Effector memory CD8-positive, alpha-beta T cell (primary cell): ENCODE results near the gene DOK5.
"Not testable (repeated sequence)": the region's sequence is repeated elsewhere in the genome, so short reads cannot be mapped to it uniquely, and the experiment has no call there.

Experiments
- ATAC-seq: fragments of 150-1000 bp; cut with Tn5 transposase; replicated peaks from 2 replicates; pipeline ENCODE4 v1.10.0; 2021; ENCODE audit warnings: mild to moderate bottlenecking, moderate library complexity
- DNase-seq, 3 experiments: peaks; one replicate each; pipeline ENCODE4 v3.0.0; 2021
- H3K27ac Mint-ChIP-seq, 2 donors: one replicate each; pipeline ENCODE4 v1.8.0; 2022; ENCODE audit warnings: mild to moderate bottlenecking in 2 of 2, mixed read lengths in 2 of 2, moderate library complexity in 2 of 2
- H3K27me3 Mint-ChIP-seq, 2 donors: one replicate each; pipeline ENCODE4 v1.8.0; 2022; ENCODE audit warnings: mixed read lengths in 2 of 2
- H3K36me3 Mint-ChIP-seq: one replicate; pipeline ENCODE4 v1.8.0; 2022; ENCODE audit warnings: mild to moderate bottlenecking, moderate library complexity, mixed read lengths; ENCODE audit not compliant: insufficient read depth
- H3K4me1 Mint-ChIP-seq, 2 donors: one replicate each; pipeline ENCODE4 v1.8.0; 2022; ENCODE audit warnings: low read depth in 2 of 2, mixed read lengths in 2 of 2
- H3K4me3 Mint-ChIP-seq, 2 donors: one replicate each; pipeline ENCODE4 v1.8.0; 2022; ENCODE audit warnings: mild to moderate bottlenecking in 2 of 2, mixed read lengths in 2 of 2, moderate library complexity in 2 of 2
- H3K9me3 Mint-ChIP-seq, 2 donors: one replicate each; pipeline ENCODE4 v1.8.0; 2022; ENCODE audit warnings: mixed read lengths in 2 of 2
- total RNA-seq, 9 experiments: gene quantifications; one replicate each; lab custom pipeline; 2026; lab: John Stamatoyannopoulos, UW

DOK5 gene
- total RNA-seq, result 0 to 0.49 (median 0) reads per million in 9 experiments

- peaks cover 43 to 60% of the 10 kb centered on the region in 2 donors for H3K27me3 Mint-ChIP-seq
- DNase-seq, result no peak
- H3K9me3 Mint-ChIP-seq, result peaks cover 0 to 13% of the 10 kb centered on the region in 2 donors
- H3K36me3 Mint-ChIP-seq, result no peaks in the 10 kb centered on the region
- ATAC-seq, result no peak
- H3K27ac Mint-ChIP-seq, result no peak within 1 kb of the TSS
- no peak within 1 kb of the TSS for H3K4me3 Mint-ChIP-seq
- no peaks in the 10 kb centered on the region for H3K4me1 Mint-ChIP-seq
Measured at GRCh38 chr20:54475334-54476168, at the start of gene DOK5. Gene DOK5, plus strand, starts transcription at chr20:54475593. Its CDS starts 354 bp downstream, at chr20:54475947.

DNA sequence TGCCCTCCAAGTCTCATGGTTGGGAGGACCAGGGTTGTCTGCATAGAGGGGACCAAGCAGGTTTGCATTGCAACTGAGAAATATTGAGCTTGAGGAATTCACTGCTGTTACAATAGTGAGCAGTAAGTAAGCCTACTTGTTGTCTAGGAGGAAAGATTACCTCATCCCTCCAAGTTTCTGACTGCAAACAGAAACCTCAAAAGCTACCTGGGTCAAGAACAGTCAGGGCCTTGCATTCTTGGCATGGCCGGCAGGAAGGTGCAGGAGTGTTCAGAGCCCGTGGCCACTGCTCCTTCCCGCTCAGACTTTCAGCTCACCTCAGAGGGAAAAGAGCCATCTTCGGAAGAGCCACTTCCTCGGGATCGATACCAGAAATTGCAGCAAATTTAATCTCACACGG, 46.0 kb upstream of the DOK5 start:
- Mint-ChIP-seq H3K27ac (no peak overlapping the region), H3K4me1 (no peaks in the 10 kb centered on the region), H3K9me3 (peaks cover 2 to 10% of the 10 kb centered on the region in 2 donors), H3K27me3 (peaks cover 0 to 3% of the 10 kb centered on the region in 2 donors), H3K36me3 (peaks cover 3% of the 10 kb centered on the region), H3K4me3 (no peak overlapping the region)
- ATAC-seq (no peak), DNase-seq (no peak)

DNA sequence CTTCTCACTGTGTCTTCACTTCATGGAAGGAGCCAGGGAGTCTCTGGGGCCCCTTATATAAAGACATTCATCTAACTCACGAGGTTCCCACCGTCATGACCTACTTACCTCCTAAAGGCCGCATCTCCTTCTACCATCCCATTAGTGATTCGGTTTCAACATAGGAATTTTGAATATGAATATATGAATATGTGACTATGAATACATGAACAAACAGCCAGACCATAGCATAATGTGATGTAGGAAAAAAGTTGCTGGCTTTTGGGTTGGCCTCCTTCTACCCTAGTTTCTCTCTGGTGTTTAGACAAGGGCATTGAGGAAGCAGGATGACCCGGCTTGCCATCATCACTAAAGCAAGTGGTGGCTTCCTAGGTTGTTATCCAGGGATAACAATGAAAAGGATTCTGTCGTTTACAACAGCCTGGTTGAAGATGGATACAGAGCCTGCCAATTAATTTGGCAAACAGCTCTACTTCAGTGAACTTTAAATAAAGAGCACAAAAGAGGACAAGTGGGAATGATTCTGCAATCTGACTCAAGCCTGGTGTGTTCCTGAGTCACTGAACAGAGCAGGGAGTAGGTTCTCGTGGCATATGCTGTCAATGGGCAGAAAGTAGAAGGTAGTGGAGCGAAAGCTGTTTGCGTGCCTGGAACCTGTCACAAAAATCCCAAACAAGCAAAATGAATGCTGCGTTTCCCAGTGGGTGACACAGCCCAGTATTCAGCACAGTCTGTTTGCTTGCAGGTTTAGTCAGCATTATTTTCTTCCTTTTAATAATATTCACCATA, 44.0 kb upstream of the DOK5 start:
- peaks cover 3% of the 10 kb centered on the region for H3K36me3 Mint-ChIP-seq
- no peak overlapping the region for H3K27ac Mint-ChIP-seq
- no peak for DNase-seq
- H3K4me1 Mint-ChIP-seq, result no peaks in the 10 kb centered on the region
- no peak for ATAC-seq
- H3K27me3 Mint-ChIP-seq, result peaks cover 0 to 11% of the 10 kb centered on the region in 2 donors
- no peaks in the 10 kb centered on the region for H3K9me3 Mint-ChIP-seq
- no peak overlapping the region for H3K4me3 Mint-ChIP-seq

GRCh38 chr20:54432966-54433365, 42.4 kb upstream of the DOK5 start:
- Mint-ChIP-seq H3K4me1 (no peaks in the 10 kb centered on the region), H3K4me3 (no peak overlapping the region), H3K9me3 (no peaks in the 10 kb centered on the region), H3K36me3 (peaks cover 3% of the 10 kb centered on the region), H3K27ac (no peak overlapping the region), H3K27me3 (peaks cover 0 to 11% of the 10 kb centered on the region in 2 donors)
- ATAC-seq (no peak), DNase-seq (no peak)

DNA sequence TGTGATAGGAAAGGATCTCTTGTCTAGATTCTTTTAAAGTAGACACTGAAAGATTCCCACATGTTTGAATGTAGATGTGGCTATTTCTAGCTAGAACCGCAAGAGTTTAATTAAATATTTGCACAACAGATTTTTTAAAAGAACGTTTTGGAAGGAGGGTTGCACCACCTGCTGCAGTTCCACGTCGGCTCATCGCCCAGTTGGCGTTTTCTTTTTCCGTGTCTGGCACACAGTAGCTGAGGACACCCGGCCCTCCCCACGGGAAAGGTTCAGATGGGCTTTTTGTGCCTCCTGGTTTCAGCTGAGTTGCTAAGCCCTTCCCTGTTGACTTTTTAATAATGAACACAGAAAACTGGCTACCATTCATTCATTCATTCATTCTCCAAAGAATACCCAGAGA, 41.8 kb upstream of the DOK5 start:
- Mint-ChIP-seq H3K27ac (no peak overlapping the region), H3K27me3 (peaks cover 0 to 11% of the 10 kb centered on the region in 2 donors), H3K4me3 (no peak overlapping the region), H3K36me3 (peaks cover 3% of the 10 kb centered on the region), H3K9me3 (no peaks in the 10 kb centered on the region), H3K4me1 (no peaks in the 10 kb centered on the region)
- ATAC-seq (no peak), DNase-seq (no peak)

- Mint-ChIP-seq H3K4me3 (no peak overlapping the region), H3K4me1 (no peaks in the 10 kb centered on the region), H3K27me3 (peaks cover 3 to 11% of the 10 kb centered on the region in 2 donors), H3K36me3 (peaks cover 3% of the 10 kb centered on the region), H3K27ac (no peak overlapping the region), H3K9me3 (peaks cover 0 to 1% of the 10 kb centered on the region in 2 donors)
- no peak for ATAC-seq
- DNase-seq, result no peak
Measured at GRCh38 chr20:54434196-54434595, 41.2 kb upstream of the DOK5 start.

- H3K27ac Mint-ChIP-seq, result no peak overlapping the region
- H3K4me3 Mint-ChIP-seq, result no peak overlapping the region
- no peaks in the 10 kb centered on the region for H3K4me1 Mint-ChIP-seq
- H3K9me3 Mint-ChIP-seq, result peaks cover 0 to 6% of the 10 kb centered on the region in 2 donors
- H3K36me3 Mint-ChIP-seq, result peaks cover 3% of the 10 kb centered on the region
- H3K27me3 Mint-ChIP-seq, result peaks cover 9 to 11% of the 10 kb centered on the region in 2 donors
- ATAC-seq (no peak), DNase-seq (no peak)
Measured at GRCh38 chr20:54435015-54435414, 40.4 kb upstream of the DOK5 start.

DNA sequence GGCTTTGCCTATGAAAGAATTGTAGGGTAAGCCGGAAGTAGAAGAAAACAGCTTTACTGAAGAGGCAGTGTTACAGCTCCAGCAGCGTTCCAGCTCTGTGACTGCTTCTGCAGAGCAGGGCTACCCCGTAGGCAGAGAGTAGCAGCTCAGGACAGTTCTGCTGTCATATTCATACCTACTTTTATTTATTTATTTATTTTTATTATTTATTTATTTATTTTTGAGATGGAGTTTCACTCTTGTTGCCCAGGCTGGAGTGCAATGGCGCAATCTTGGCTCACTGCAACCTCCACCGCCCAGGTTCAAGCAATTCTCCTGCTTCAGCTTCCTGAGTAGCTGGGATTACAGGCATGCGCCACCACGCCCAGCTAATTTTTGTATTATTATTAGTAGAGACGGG, 39.0 kb upstream of the DOK5 start:
- ATAC-seq, DNase-seq, H3K9me3 Mint-ChIP-seq, H3K4me1 Mint-ChIP-seq, H3K4me3 Mint-ChIP-seq, H3K36me3 Mint-ChIP-seq, H3K27ac Mint-ChIP-seq: not testable (repeated sequence)
- H3K27me3 Mint-ChIP-seq, result peaks cover 9 to 11% of the 10 kb centered on the region in 2 donors

GRCh38 chr20:54438166-54438565, 37.2 kb upstream of the DOK5 start:
- no peak for ATAC-seq
- no peak overlapping the region for H3K4me3 Mint-ChIP-seq

DNA sequence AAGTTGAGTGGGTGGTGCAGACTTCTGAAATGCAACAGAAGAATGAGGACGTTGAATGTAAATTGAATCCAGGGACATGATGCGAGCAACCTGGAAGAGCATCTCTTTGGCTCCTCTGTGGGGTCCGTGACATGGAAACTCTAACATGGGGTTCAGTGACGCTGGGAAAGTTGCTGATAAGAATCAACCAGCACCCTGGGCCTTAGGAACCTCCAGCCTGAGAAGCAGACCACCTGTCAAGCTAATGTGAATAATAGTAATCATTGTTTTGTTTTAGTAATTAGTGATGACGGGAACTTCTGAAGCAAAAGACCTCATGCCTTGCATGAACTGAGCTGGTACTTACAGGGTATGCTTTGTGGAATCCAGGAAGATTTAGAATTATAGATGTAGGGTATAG, 25.2 kb upstream of the DOK5 start:
- Mint-ChIP-seq H3K36me3 (no peaks in the 10 kb centered on the region), H3K4me1 (no peaks in the 10 kb centered on the region), H3K27me3 (peaks cover 0 to 6% of the 10 kb centered on the region in 2 donors), H3K27ac (no peak overlapping the region), H3K4me3 (no peak overlapping the region), H3K9me3 (peaks cover 3 to 12% of the 10 kb centered on the region in 2 donors)
- ATAC-seq (no peak), DNase-seq (no peak)

More at GRCh38 chr20:54438166-54438565, 37.2 kb upstream of the DOK5 start:
- no peaks in the 10 kb centered on the region for H3K4me1 Mint-ChIP-seq
- no peak overlapping the region for H3K27ac Mint-ChIP-seq
- H3K36me3 Mint-ChIP-seq, result peaks cover 3% of the 10 kb centered on the region
- DNase-seq, result no peak
- H3K27me3 Mint-ChIP-seq, result peaks cover 9 to 11% of the 10 kb centered on the region in 2 donors
- H3K9me3 Mint-ChIP-seq, result peaks cover 0 to 6% of the 10 kb centered on the region in 2 donors

- H3K36me3 Mint-ChIP-seq, result no peaks in the 10 kb centered on the region
- no peak overlapping the region for H3K27ac Mint-ChIP-seq
- H3K4me1 Mint-ChIP-seq, result no peaks in the 10 kb centered on the region
- H3K27me3 Mint-ChIP-seq, result peaks cover 0 to 6% of the 10 kb centered on the region in 2 donors
- peaks cover 3 to 12% of the 10 kb centered on the region in 2 donors for H3K9me3 Mint-ChIP-seq
- H3K4me3 Mint-ChIP-seq, result no peak overlapping the region
- ATAC-seq, result no peak
- no peak for DNase-seq
Measured at GRCh38 chr20:54451171-54451570, 24.2 kb upstream of the DOK5 start.

- peaks cover 0 to 6% of the 10 kb centered on the region in 2 donors for H3K27me3 Mint-ChIP-seq
- H3K4me1 Mint-ChIP-seq, result no peaks in the 10 kb centered on the region
- H3K9me3 Mint-ChIP-seq, result peaks cover 3 to 12% of the 10 kb centered on the region in 2 donors
- no peak overlapping the region for H3K4me3 Mint-ChIP-seq
- no peak overlapping the region for H3K27ac Mint-ChIP-seq
- ATAC-seq (no peak), DNase-seq (no peak)
- no peaks in the 10 kb centered on the region for H3K36me3 Mint-ChIP-seq
Measured at GRCh38 chr20:54452277-54452676, 23.1 kb upstream of the DOK5 start.

DNA sequence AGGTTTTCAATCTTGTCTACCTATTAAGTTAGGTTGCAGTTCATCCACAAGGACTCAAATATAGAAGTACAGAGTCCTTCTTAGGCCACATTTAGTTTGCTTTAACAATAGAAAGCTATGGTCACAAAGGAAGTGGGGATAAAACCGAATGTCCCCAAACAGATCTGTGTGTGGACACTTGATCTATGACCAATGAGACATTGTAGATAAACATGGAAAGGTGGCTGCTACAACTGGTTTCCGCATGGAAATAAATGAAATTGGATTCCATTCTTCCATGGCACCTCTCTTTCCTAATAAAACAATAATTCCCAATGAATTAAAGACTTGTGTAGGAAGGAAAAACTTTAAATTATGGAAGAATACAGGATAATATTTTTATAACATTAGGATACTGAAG, 20.4 kb upstream of the DOK5 start:
- H3K36me3 Mint-ChIP-seq, result no peaks in the 10 kb centered on the region
- peaks cover 3 to 12% of the 10 kb centered on the region in 2 donors for H3K9me3 Mint-ChIP-seq
- H3K27ac Mint-ChIP-seq, result no peak overlapping the region
- DNase-seq (no peak), ATAC-seq (no peak)
- H3K27me3 Mint-ChIP-seq, result no peaks in the 10 kb centered on the region
- H3K4me3 Mint-ChIP-seq, result no peak overlapping the region
- no peaks in the 10 kb centered on the region for H3K4me1 Mint-ChIP-seq
